Measurements from ENCODE around the gene TTLL8.

Gene TTLL8

GRCh38 chr22:50016308-50016987, 41.6 kb downstream of the TTLL8 start:
- DNase-seq = no peak

GRCh38 chr22:50015451-50016307, 42.4 kb downstream of the TTLL8 start:
- no peak for DNase-seq

DNA sequence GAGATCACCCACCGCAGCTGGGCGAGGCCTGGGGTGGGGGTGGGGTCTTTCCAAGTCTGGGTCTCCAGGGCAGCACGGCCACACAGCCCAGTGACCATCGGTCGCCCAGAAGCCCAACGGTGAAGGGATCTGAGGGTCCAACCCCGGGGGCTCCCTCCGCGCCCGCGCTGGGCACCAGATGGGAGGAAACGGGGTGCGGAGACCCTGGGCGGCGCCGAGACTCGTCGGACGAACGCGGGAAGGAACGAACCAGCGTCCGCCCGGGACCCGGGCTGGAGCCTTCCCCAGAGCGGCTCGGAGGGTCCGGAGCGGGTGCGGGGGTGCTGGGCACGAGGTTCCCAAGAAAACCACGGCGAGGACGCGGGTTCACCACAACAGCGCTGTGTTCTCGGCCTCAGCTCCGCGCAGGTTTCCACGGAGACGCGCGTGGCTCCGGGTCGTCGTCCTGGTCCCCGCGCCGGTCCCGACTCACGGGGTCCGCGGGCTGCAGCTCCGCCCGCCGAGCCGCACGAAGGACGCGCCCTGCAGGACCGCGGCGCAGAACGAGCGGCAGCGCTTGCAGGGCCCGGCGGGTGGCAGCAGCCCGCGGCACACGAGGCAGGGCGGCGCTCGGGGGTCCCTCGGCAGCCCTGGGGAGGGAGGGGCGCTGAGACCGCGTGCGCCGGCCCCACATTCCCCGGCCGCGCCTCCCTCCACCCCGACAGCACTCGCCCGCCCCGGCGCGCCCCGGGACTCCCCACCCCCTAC, 43.3 kb downstream of the TTLL8 start:
- no peak for DNase-seq

- no peak for DNase-seq
Observed at GRCh38 chr22:50014053-50014501, 44.0 kb downstream of the TTLL8 start.

- no peak for DNase-seq
Observed at GRCh38 chr22:50012211-50013181, 45.6 kb downstream of the TTLL8 start, which contains the start of gene IL17REL. IL17REL (minus strand) TSS chr22:50012765; CDS start chr22:50012646, 119 bp downstream.

GRCh38 chr22:50011447-50012210, 46.5 kb downstream of the TTLL8 start:
- DNase-seq = no peak

- peak in 1 of 4 experiments; percentile 33 for DNase-seq
Observed at GRCh38 chr22:50010676-50011446, 47.2 kb downstream of the TTLL8 start.

- DNase-seq = no peak
Observed at GRCh38 chr22:50009765-50010675, 48.1 kb downstream of the TTLL8 start.

- no peak for DNase-seq
Observed at GRCh38 chr22:50009251-50009650, 48.8 kb downstream of the TTLL8 start.

DNA sequence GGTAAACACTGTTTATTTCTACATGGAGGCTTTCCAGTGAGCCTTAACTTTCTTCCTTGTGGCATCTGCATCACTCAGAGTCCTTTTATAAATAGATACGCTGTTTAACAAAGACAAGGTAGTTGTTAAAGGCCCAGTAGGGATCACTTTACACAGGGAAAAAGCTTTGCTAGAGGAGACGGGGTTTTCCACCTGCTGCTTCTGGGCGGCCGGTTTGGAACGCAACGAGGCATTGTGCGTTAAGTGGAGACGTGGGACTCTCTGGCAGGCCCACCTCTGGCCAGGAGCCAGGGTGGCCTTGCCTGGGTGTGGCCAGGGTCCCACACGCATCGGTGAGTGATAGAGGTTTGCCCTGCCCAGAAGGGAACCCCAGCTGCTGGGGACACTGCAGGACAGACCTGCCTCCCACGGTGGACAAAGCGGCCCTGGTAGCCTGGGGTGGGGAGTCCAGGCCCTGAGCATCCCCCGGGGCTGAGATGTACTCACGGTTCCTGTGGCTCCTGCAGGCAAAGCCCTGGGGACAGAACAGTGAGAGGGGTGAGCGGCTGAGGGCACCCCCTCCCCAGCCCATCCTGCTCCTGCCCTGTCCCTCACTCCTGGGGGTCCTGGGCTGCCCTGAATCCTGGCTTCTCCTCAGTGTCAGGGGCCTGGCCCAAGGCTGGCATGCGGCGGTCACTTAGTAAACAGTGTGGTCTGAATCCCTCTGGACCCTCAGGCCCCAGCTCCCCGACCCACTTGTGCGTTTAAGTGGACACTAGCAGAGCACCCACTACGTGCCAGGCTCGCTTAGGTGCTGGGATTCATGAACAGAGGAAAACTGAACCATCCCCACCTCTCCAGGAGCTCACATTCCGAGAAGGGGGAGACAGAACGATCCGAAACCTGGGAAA, 49.7 kb downstream of the TTLL8 start:
- no peak for DNase-seq

DNA sequence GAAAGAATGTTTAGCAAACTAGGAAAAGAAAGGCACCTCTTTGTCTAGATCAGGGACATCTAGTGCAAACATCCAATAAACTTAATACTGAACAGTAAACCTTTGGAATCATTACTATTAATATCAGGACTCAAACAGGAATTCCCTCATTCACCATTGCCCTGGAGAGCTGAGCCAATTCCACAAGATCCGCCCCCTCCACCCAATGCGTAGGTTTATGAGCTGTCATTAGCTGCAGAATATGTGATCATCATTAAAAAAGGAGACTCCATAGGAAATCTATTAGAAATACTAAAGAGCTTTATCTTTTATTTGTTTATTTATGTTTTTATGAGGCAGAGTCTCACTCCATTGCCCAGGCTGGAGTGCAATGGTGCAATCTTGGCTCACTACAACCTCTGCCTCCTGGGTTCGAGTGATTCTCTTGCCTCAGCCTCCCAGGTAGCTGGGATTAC, 51.0 kb downstream of the TTLL8 start:
- DNase-seq = no peak

- no peak for DNase-seq
Observed at GRCh38 chr22:50004918-50005317, 53.2 kb downstream of the TTLL8 start.

DNA sequence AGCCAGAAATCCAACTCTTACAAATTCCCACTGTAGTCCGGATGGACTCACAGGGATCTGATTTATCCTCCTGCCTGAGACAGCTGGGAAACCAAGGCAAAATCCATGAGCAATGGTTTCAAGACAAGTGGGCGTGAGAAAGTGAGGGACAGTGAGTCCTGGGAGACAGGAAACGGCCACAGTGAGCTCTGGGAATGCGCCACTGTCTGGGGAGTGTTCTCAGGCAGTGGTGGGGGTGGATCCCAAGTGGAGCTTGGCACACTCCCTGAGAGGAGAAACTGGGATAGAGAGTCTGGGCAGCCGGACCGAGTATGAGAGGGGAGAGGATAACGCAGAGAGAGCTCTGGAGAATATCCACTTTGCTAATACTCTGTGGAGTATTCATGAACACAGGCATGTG, 55.3 kb downstream of the TTLL8 start:
- DNase-seq = no peak

GRCh38 chr22:50001388-50002231, 56.5 kb downstream of the TTLL8 start:
- no peak for DNase-seq

GRCh38 chr22:50000587-50001387, 57.3 kb downstream of the TTLL8 start:
- no peak for DNase-seq

- DNase-seq = no peak
Observed at GRCh38 chr22:49999946-50000586, 58.0 kb downstream of the TTLL8 start.

All from activated naive CD4-positive, alpha-beta T cell (primary cell).